HTERT RPE-1 (cell line): Measurements from ENCODE around the gene YAF2.

ENCODE experiments used
- in situ Hi-C: fragments of 300-500 bp; cut with MboI; formaldehyde crosslinking; loops from 4 replicates; pipeline ENCODE4 v1.14.3; 2020; ENCODE audit warnings: low sequenced_read_pairs

The YAF2 gene

GRCh38 chr12:42145552-42146215, 92.4 kb downstream of the YAF2 start:
- in situ Hi-C loops, result no loop called here

GRCh38 chr12:42145197-42145549, 92.9 kb downstream of the YAF2 start:
- in situ Hi-C loops, result no loop called here

- in situ Hi-C loops, result no loop called here
These were observed 93.4 kb downstream of the YAF2 start, which contains the start of gene GXYLT1 for GRCh38 chr12:42144408-42145196. GXYLT1 (minus strand) TSS chr12:42144874; CDS start chr12:42144646, 228 bp downstream.

DNA sequence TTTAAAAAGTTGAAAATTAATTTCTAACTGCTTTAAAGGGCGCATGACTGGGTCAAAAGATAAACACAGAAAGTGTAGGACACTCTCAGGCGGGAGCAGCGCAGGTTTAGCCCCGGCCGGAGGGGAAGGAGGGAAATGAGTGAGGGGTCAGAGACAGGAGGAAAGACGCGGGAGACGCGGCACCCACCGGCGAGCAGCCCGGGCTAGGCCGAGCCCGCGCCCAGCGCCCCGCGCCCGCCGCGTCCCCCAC, 94.0 kb downstream of the YAF2 start:
- in situ Hi-C loops, result no loop called here

DNA sequence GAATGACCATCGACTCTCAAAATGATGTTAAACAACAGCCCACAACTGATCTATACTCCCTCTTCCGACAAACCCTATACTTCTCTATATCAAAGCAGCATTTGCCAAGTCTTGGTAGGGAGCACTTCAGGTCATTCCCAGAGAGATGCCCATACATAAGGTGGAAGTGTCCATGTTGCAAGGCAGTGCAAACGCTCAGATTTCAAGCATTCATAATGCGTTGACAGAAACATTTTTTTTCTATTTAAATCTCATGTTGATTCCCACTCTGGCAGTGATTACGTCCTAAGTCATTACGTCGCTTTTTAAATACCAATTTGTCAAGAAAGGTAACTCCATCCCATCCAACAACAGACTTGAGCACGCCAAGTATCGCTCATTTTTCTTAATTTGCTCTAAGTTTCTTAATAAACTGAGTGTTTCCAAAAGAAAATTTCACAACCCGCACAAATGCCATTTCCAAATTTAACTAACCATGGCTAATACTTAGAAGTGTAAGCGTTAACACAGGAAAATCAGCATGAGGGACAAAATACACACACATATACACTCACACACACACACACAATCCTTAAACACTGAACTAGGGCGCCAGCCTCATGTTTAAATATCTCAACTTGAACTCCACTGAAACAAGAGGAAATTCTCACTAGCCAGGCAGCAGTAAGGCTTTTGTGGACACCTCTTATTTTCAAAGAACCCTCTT, 94.4 kb downstream of the YAF2 start:
- in situ Hi-C loops, result no loop called here

DNA sequence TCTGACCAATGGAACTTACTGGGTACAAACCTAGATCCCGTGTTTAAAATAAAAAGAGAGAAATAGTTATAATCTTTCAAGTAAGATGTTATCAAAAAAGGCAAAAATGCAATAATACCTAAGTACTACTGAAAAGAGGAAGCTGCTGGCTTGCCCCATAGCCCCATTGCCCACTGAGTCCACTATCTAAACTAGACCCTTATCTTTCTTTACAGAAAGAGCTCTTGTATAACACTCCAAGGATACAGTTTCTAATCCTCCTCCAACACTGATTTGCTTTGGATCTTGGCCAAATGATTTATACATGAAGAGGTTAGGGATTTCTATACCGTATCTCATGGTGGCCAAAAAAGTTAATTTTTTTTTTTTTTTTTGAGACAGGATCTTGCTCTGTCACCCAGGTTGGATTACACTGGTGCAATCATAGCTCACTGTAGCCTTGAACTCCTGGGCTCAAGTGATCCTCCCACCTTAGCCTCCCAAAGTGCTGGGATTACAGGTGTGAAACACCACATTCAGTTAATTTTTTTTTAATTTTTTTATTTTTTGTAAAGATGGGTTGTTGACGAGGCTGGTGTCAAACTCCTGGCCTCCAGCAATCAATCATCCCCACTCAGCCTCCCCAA, 96.0 kb downstream of the YAF2 start:
- in situ Hi-C loops, result no loop called here

GRCh38 chr12:42140901-42141300, 97.1 kb downstream of the YAF2 start:
- in situ Hi-C loops, result no loop called here

DNA sequence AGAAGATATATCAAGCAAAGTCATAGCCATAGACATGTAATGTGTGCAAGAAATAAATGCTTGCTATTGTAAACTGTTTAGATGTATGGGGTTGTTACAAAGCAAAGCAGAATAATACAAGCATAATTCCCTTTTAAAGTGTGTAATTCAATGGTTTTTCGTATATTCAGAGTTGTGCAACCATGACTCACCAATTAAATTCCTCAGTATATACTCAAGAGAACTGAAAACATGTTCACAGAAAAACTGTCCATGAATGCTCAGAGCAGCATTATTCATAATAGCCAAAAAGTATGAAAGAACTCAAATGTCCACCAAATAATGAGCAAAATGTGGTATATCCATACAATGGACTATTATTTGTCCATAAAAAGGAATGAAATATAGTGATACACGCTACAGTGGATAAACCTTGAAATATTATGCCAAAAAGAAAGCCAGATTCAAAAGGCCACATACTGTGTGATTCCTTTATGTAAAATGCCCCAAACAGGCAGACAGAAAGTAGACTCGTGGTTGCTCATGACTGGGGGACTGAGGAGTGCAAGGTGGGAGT, 102.7 kb downstream of the YAF2 start:
- in situ Hi-C loops, result no loop called here

DNA sequence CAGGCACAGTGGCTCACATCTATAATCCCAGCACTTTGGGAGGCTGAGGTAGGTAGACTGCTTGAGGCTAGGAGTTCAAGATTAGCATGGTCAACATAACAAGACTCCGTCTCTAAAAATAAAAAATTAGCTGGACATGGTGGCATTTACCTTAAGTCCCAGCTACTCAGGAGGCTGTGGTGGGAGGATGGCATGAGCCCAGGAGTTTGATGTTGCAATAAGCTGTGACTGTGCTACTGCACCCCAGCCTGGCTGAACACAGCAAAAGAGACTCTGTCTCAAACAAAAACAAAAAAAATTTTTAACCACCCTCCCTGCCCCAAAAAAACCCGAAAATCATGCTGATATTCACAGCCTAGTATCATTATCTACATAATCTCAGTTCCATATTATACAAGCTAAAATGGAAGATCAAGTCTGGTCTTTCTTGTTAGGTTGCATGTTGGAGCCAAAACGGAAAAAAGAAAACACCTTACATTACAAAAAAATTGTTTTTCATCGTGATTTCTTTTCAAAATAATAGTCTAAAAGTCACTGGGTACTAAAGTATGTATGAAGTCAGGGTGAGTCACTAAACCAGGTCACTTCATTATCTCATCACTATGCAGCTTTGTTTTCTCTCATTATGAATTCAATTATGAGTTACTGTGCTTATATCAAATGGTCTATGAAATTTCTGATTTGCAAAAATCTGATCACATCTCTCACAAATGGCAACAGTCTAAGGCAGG, 107.2 kb downstream of the YAF2 start:
- in situ Hi-C loops, result no loop called here

- in situ Hi-C loops, result no loop called here
These were observed 108.3 kb downstream of the YAF2 start for GRCh38 chr12:42129595-42130204.

DNA sequence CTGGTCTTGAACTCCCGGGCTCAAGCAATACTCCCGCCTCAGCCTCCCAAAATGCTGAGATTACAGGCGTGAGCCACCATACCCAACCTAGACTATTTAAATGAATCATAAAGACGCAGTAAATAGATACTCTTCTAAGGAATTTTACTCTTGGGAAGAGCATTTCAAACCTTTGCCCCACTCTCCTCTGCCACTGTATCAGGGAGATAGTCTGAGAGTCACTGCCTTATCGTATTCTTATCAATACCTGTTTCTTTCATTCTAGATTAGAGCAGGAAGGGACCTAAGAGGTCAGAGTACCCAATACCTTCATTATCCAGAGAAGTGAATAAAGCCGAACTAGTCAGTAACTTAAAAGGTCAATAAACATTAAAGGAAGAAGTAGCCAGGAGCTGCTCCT, 109.2 kb downstream of the YAF2 start:
- in situ Hi-C loops, result no loop called here

- in situ Hi-C loops, result no loop called here
These were observed 109.7 kb downstream of the YAF2 start for GRCh38 chr12:42128327-42128726.

- in situ Hi-C loops, result no loop called here
These were observed 111.1 kb downstream of the YAF2 start for GRCh38 chr12:42126963-42127362.

DNA sequence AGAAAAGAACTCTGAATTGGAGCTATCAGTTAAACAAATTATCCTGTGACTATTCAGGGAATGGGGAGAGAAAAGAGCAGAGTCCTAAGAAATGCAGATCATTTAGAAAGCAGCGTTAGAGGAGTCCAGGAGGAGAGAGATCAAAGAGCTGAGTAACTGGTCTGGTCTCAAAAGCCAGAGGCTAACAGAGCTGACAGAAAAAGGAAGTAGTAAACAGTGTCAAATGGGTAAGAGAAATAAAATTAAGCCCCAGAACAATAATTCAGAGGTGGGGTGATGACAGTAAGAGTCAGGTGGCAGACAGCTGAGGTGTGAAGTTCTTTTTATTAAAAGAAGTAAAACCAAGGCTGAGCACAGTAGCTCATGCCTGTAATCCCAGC, 112.7 kb downstream of the YAF2 start:
- in situ Hi-C loops, result no loop called here

DNA sequence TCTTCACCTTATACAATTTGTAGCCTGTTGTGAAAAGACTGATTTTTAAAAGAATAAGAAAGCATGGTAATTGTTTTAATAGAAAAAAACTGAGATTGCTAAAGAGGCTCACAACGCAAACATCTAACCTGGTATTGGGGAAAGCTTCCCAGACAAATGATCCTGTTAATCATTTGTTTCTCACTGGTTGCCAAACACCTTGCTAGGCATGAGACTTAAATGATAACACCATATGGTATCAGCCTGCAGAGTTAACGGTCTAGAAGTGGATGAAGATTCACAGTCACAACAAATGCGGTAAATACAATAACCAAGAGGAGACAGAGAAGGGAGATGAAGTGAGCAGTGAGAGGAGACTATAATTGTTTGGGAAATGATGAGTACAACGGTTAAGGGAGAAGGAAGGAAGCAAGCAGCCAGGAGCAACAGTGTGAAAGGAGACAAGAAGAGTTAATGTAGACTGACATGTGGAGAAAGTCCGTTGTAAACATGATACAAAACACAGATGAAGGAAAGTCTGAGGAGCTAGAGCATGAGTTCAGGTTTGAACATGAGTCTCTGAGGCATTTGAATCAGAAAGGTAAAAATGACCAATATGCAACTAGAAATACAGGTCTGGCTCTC, 113.2 kb downstream of the YAF2 start:
- in situ Hi-C loops, result no loop called here

DNA sequence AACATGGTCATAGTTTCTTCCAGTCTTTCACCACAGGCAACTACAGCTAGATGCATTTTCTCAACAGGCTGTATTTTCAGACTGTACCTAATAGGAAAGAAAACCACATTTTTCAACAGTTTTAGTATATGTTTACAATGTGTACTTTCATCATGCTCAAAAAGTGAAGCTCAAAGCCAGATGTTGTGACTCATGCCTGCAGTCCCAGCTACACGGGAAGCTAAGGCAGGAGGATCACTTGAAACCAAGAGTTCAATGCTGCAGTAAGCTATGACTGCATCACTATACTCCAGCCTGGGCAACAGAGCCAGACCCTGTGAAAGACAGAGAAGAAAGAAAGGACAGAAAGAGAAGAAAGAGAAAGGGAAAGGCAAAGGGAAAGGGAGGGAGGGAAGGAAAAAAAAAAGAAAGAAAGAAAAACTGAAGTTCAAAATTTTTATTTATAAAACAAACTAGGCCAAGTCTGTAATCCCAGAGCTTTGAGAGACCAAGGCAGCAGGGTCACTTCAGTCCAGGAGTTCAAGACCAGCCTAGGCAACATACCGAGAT, 118.9 kb downstream of the YAF2 start:
- in situ Hi-C loops, result no loop called here

GRCh38 chr12:42118136-42118879, 119.7 kb downstream of the YAF2 start:
- in situ Hi-C loops, result no loop called here

DNA sequence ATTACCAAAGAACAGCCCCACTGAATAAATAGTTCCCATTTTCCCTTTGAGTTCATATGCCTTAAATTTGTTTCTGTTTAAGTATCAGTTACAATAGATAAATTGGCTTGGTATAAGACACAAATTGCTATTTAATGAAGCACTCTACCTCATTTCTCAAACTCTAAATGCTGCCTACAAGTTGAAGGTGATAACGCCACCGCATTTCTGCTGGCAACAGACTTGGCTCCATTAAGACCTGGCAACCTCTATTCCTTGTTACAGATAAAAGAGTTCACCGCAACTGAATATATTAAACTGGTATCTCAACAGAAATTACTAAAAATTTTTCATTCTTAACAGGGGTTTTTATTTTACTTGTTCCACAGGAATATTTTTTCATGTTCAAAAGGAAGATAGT, 129.0 kb downstream of the YAF2 start:
- in situ Hi-C loops, result no loop called here
